Natural killer cell (primary cell): ENCODE data around the gene TOPORS. TPM values are rescaled to one million over a fixed set of nuclear protein-coding genes. Genes with fewer than 3 reads are reported as not detected.
A peak's percentile ranks its signal among the peaks of the same experiment; 100 is the strongest.
"Not testable (repeated sequence)": the region's sequence is repeated elsewhere in the genome, so short reads cannot be mapped to it uniquely, and the experiment has no call there.

Experiments
- ATAC-seq, 3 donors: fragments of 150-1000 bp in 2 of 3; fragments of 200-7000 bp in 1 of 3; cut with Tn5 transposase; 1 replicate in 1 of 3; 2 replicates in 2 of 3; pipeline ENCODE4 v1.10.0; 2021; ENCODE audit warnings: mild to moderate bottlenecking in 2 of 3, moderate library complexity in 2 of 3
- DNase-seq, 2 donors: peaks; one replicate each; pipeline versions ENCODE4 v3.0.0 to v3.0.0-alpha.2; 2013 to 2021; ENCODE audit warnings: mixed read lengths in 1 of 2
- H3K27ac ChIP-seq: one replicate; pipeline ENCODE4 v1.5.1; 2013; ENCODE audit warnings: mild to moderate bottlenecking, low read length
- H3K27me3 ChIP-seq: one replicate; pipeline ENCODE4 v1.6.1; 2013; ENCODE audit warnings: low read length; ENCODE audit not compliant: control insufficient read depth, insufficient read depth
- H3K36me3 ChIP-seq: one replicate; pipeline ENCODE4 v1.6.1; 2013; ENCODE audit warnings: low read length; ENCODE audit not compliant: control insufficient read depth, insufficient read depth
- H3K4me1 ChIP-seq: one replicate; pipeline ENCODE4 v1.6.1; 2013; ENCODE audit warnings: low read length; ENCODE audit not compliant: control insufficient read depth, insufficient read depth
- H3K4me3 ChIP-seq: one replicate; pipeline ENCODE4 v1.5.1; 2013; ENCODE audit warnings: low read length
- H3K9me3 ChIP-seq: one replicate; pipeline ENCODE4 v1.6.1; 2013; ENCODE audit warnings: low read length; ENCODE audit not compliant: control insufficient read depth, insufficient read depth
- H3K27ac Mint-ChIP-seq, 2 donors: one replicate each; pipeline ENCODE4 v1.8.0; 2022; ENCODE audit warnings: mild to moderate bottlenecking in 2 of 2, mixed read lengths in 2 of 2, moderate library complexity in 1 of 2
- H3K27me3 Mint-ChIP-seq, 2 donors: one replicate each; pipeline ENCODE4 v1.8.0; 2022; ENCODE audit warnings: low read depth in 2 of 2, mixed read lengths in 2 of 2
- H3K36me3 Mint-ChIP-seq: one replicate; pipeline ENCODE4 v1.8.0; 2022; ENCODE audit warnings: mixed read lengths
- H3K4me1 Mint-ChIP-seq, 2 donors: one replicate each; pipeline ENCODE4 v1.8.0; 2022; ENCODE audit warnings: mixed read lengths in 2 of 2
- H3K4me3 Mint-ChIP-seq: one replicate; pipeline ENCODE4 v1.8.0; 2022; ENCODE audit warnings: mild to moderate bottlenecking, moderate library complexity, mixed read lengths
- H3K9me3 Mint-ChIP-seq, 2 donors: one replicate each; pipeline ENCODE4 v1.8.0; 2022; ENCODE audit warnings: mixed read lengths in 2 of 2
- CTCF ChIP-seq: fragments of 200-600 bp; IDR thresholded peaks from one replicate; pipeline ENCODE4 v1.8.0; 2022; ENCODE audit warnings: antibody characterized with exemption
- WGBS: methylation state at CpG from one replicate; pipeline ENCODE4 v1.1.7; 2013; ENCODE audit warnings: missing lambda C conversion rate; ENCODE audit not compliant: insufficient coverage; 5-methylcytosine and 5-hydroxymethylcytosine counted together
- intact Hi-C: fragments of 100-400 bp; cut with micrococcal nuclease; formaldehyde crosslinking; loops from one replicate; pipeline ENCODE4 v1.14.2; 2022
- total RNA-seq, 4 donors: library from RNA; stranded (reverse); fragments of 120-200 nt in 1 of 4; gene quantifications; one replicate each; pipeline versions ENCODE4 v1.2.3 to v1.2.4, GENCODE V29; 2013 to 2022

TOPORS gene
- total RNA-seq, 3 donors from 2014 or later (not counting 1 experiment from before 2014, with no cell fraction given): 27.5 to 30.4 (median 29.8) TPM

- Mint-ChIP-seq H3K27me3 (no peaks in the 10 kb centered on the region), H3K36me3 (no peaks in the 10 kb centered on the region), H3K9me3 (no peaks in the 10 kb centered on the region), H3K4me3 (peak overlapping the region; percentile 98), H3K4me1 (peaks cover 38 to 46% of the 10 kb centered on the region in 2 donors), H3K27ac (peak overlapping the region; percentile 97 to 99)
- no peaks in the 10 kb centered on the region for H3K36me3 ChIP-seq
- no peaks in the 10 kb centered on the region for H3K9me3 ChIP-seq
- intact Hi-C loops: loop anchor here (1.0 to 10.0 kb wide), 2 partner anchors 21 to 743 kb away; partner anchors contain the start of gene NFX1
- no peaks in the 10 kb centered on the region for H3K27me3 ChIP-seq
- under 1% methylated on average over 36 of the region's 36 CpGs for WGBS
- TF ChIP-seq CTCF: no peak
- H3K4me3 ChIP-seq: peak overlapping the region; percentile 92
- ATAC-seq (peak; percentile 4 to 14 (median 10)), DNase-seq (peak; percentile 37 to 72)
- H3K4me1 ChIP-seq: peaks cover 24% of the 10 kb centered on the region
- peak overlapping the region; percentile 95 for H3K27ac ChIP-seq
Observed at GRCh38 chr9:32551276-32552051, 922 bp downstream of the TOPORS start.

GRCh38 chr9:32550562-32551275 is 1.7 kb downstream of the TOPORS start:
- intact Hi-C loops: loop anchor here (1.0 to 10.0 kb wide), 2 partner anchors 24 to 744 kb away; partner anchors contain the start of genes NFX1 and RIGI
- Mint-ChIP-seq H3K9me3 (no peaks in the 10 kb centered on the region), H3K4me1 (peaks cover 44 to 53% of the 10 kb centered on the region in 2 donors), H3K27ac (peak overlapping the region; percentile 97 to 99), H3K4me3 (peak overlapping the region; percentile 98), H3K36me3 (no peaks in the 10 kb centered on the region), H3K27me3 (no peaks in the 10 kb centered on the region)
- WGBS: under 1% methylated on average over 75 of the region's 75 CpGs
- Histone ChIP-seq H3K27ac (peak overlapping the region; percentile 95), H3K27me3 (no peaks in the 10 kb centered on the region), H3K4me1 (peaks cover 24% of the 10 kb centered on the region), H3K36me3 (no peaks in the 10 kb centered on the region), H3K4me3 (peak overlapping the region; percentile 92), H3K9me3 (no peaks in the 10 kb centered on the region)
- ATAC-seq (peak; percentile 81 to 93 (median 88)), DNase-seq (peak; percentile 92 to 97)
- TF ChIP-seq CTCF: no peak

GRCh38 chr9:32550150-32550561 is 2.2 kb downstream of the TOPORS start:
- no peaks in the 10 kb centered on the region for H3K27me3 Mint-ChIP-seq
- intact Hi-C loops: loop anchor here (1.0 to 10.0 kb wide), 2 partner anchors 24 to 745 kb away; partner anchors contain the start of genes NFX1 and RIGI
- DNase-seq: peak in 1 of 2 donors; percentile 48
- Histone ChIP-seq H3K9me3 (no peaks in the 10 kb centered on the region), H3K36me3 (no peaks in the 10 kb centered on the region), H3K27me3 (no peaks in the 10 kb centered on the region), H3K4me3 (peak overlapping the region; percentile 92), H3K27ac (peak overlapping the region; percentile 95), H3K4me1 (peaks cover 24% of the 10 kb centered on the region)
- no peaks in the 10 kb centered on the region for H3K9me3 Mint-ChIP-seq
- 3% methylated on average over 10 of the region's 10 CpGs for WGBS
- H3K4me3 Mint-ChIP-seq: peak overlapping the region; percentile 98
- peaks cover 45 to 54% of the 10 kb centered on the region in 2 donors for H3K4me1 Mint-ChIP-seq
- no peak for ATAC-seq
- H3K27ac Mint-ChIP-seq: peak overlapping the region; percentile 97 to 99
- TF ChIP-seq CTCF: no peak
- no peaks in the 10 kb centered on the region for H3K36me3 Mint-ChIP-seq

- H3K27ac ChIP-seq, ATAC-seq, H3K9me3 Mint-ChIP-seq, DNase-seq, H3K27ac Mint-ChIP-seq, H3K9me3 ChIP-seq, H3K36me3 Mint-ChIP-seq, H3K27me3 Mint-ChIP-seq, H3K4me3 ChIP-seq, H3K36me3 ChIP-seq, intact Hi-C loops, H3K27me3 ChIP-seq: not testable (repeated sequence)
- H3K4me3 Mint-ChIP-seq: peak overlapping the region; percentile 18
- WGBS: 95% methylated on average over 20 of the region's 20 CpGs
- H3K4me1 Mint-ChIP-seq: peaks cover 47 to 50% of the 10 kb centered on the region in 2 donors
- peaks cover 23% of the 10 kb centered on the region for H3K4me1 ChIP-seq
Observed at GRCh38 chr9:32548213-32548612, 4.2 kb downstream of the TOPORS start.
